GM10266 (cell line): Measurements from ENCODE around the gene LRFN3.
A peak's percentile ranks its signal among the peaks of the same experiment; 100 is the strongest.

ENCODE experiments used
- DNase-seq: peaks from one replicate; pipeline ENCODE4 v3.0.0; 2012; ENCODE audit errors: extremely low spot score
- CTCF ChIP-seq: IDR thresholded peaks from 2 replicates; pipeline ENCODE4 v1.5.1; 2012; ENCODE audit warnings: mild to moderate bottlenecking, low read depth; ENCODE audit not compliant: control insufficient read depth, insufficient read depth; ENCODE audit errors: missing control alignments

Gene LRFN3

GRCh38 chr19:35940078-35940775 is 4.1 kb downstream of the LRFN3 start:
- peak; percentile 22 for DNase-seq
- no peak for TF ChIP-seq CTCF

- TF ChIP-seq CTCF: no peak
- peak; percentile 17 for DNase-seq
Observed at GRCh38 chr19:35940839-35941238, 4.7 kb downstream of the LRFN3 start.

- DNase-seq: no peak
- TF ChIP-seq CTCF: no peak
Observed at GRCh38 chr19:35942235-35942634, 6.1 kb downstream of the LRFN3 start.

GRCh38 chr19:35943321-35944301 is 7.4 kb downstream of the LRFN3 start:
- DNase-seq: no peak
- TF ChIP-seq CTCF: no peak

- TF ChIP-seq CTCF: no peak
- no peak for DNase-seq
Observed at GRCh38 chr19:35944556-35944955, 8.4 kb downstream of the LRFN3 start.

- peak; percentile 17 for DNase-seq
- TF ChIP-seq CTCF: no peak
Observed at GRCh38 chr19:35945121-35945790, 9.1 kb downstream of the LRFN3 start.
